Muscle of leg (tissue), 11 donors: ENCODE data around the gene PGAM1. TPM values are rescaled to one million over a fixed set of nuclear protein-coding genes. Genes with fewer than 3 reads are reported as not detected.
"Not testable (repeated sequence)": the region's sequence is repeated elsewhere in the genome, so short reads cannot be mapped to it uniquely, and the experiment has no call there.

Source experiments
- DNase-seq: peaks from one replicate; pipeline ENCODE4 v3.0.0; 2013
- H3K27ac ChIP-seq: one replicate; pipeline ENCODE4 v1.5.1; 2013; ENCODE audit warnings: mild to moderate bottlenecking, low read length, control low read depth
- H3K27me3 ChIP-seq: one replicate; pipeline ENCODE4 v1.6.1; 2013; ENCODE audit warnings: low read length; ENCODE audit not compliant: control insufficient read depth, insufficient read depth
- H3K36me3 ChIP-seq: one replicate; pipeline ENCODE4 v1.6.1; 2013; ENCODE audit warnings: low read length; ENCODE audit not compliant: control insufficient read depth, insufficient read depth
- H3K4me1 ChIP-seq: one replicate; pipeline ENCODE4 v1.6.1; 2013; ENCODE audit warnings: low read length; ENCODE audit not compliant: control insufficient read depth, insufficient read depth
- H3K4me3 ChIP-seq: one replicate; pipeline ENCODE4 v1.5.1; 2013; ENCODE audit warnings: low read length, control low read depth
- H3K9me3 ChIP-seq: replicated peaks from 2 replicates; pipeline ENCODE4 v1.6.1; 2013; ENCODE audit warnings: low read depth, low read length; ENCODE audit not compliant: control insufficient read depth
- WGBS: methylation state at CpG from one replicate; pipeline ENCODE4 v1.1.5; 2013; ENCODE audit warnings: missing lambda C conversion rate; ENCODE audit not compliant: insufficient coverage; 5-methylcytosine and 5-hydroxymethylcytosine counted together
- polyA plus RNA-seq, 8 donors: library from polyadenylated mRNA; unstranded; fragments of 120-200 nt; gene quantifications; one replicate each; pipeline versions ENCODE4 v1.2.1 to v1.2.3, GENCODE V29; 2013; ENCODE audit warnings: inconsistent platforms in 1 of 8, low replicate concordance in 1 of 8; ENCODE audit not compliant: insufficient read length in 8 of 8, insufficient read depth in 1 of 8
- total RNA-seq: library from RNA; stranded (reverse); fragments of 120-200 nt; gene quantifications from one replicate; pipeline ENCODE4 v1.2.4, GENCODE V29; 2013

PGAM1 gene
- total and polyA plus RNA-seq, 9 donors, result 102 to 160 (median 111) TPM

GRCh38 chr10:97466755-97467154 is 40.8 kb downstream of the PGAM1 start:
- no peak overlapping the region for H3K4me3 ChIP-seq
- WGBS, result no CpG with 5 or more reads among the region's 4 CpGs
- no peaks in the 10 kb centered on the region for H3K9me3 ChIP-seq
- no peak for DNase-seq
- no peaks in the 10 kb centered on the region for H3K27me3 ChIP-seq
- H3K27ac ChIP-seq, result no peak overlapping the region
- peaks cover 95% of the 10 kb centered on the region for H3K36me3 ChIP-seq
- H3K4me1 ChIP-seq, result no peaks in the 10 kb centered on the region

GRCh38 chr10:97468162-97468561 is 42.2 kb downstream of the PGAM1 start:
- Histone ChIP-seq H3K9me3 (no peaks in the 10 kb centered on the region), H3K27me3 (no peaks in the 10 kb centered on the region), H3K27ac (no peak overlapping the region), H3K4me3 (no peak overlapping the region), H3K4me1 (no peaks in the 10 kb centered on the region), H3K36me3 (peaks cover 90% of the 10 kb centered on the region)
- DNase-seq, result no peak
- 58% methylated on average over 2 of the region's 3 CpGs for WGBS

GRCh38 chr10:97468781-97469180 is 42.8 kb downstream of the PGAM1 start:
- H3K27me3 ChIP-seq, H3K27ac ChIP-seq, DNase-seq, H3K4me3 ChIP-seq, H3K9me3 ChIP-seq, H3K4me1 ChIP-seq: not testable (repeated sequence)
- H3K36me3 ChIP-seq, result peaks cover 86% of the 10 kb centered on the region
- 92% methylated on average over 11 of the region's 12 CpGs for WGBS

- H3K4me1 ChIP-seq, result no peaks in the 10 kb centered on the region
- H3K36me3 ChIP-seq, result peaks cover 72% of the 10 kb centered on the region
- DNase-seq, result no peak
- H3K27me3 ChIP-seq, result no peaks in the 10 kb centered on the region
- H3K4me3 ChIP-seq, result no peak overlapping the region
- no peak overlapping the region for H3K27ac ChIP-seq
- no CpG with 5 or more reads among the region's 4 CpGs for WGBS
- H3K9me3 ChIP-seq, result no peaks in the 10 kb centered on the region
Observed at GRCh38 chr10:97474918-97475317, 48.9 kb downstream of the PGAM1 start.

- H3K36me3 ChIP-seq, result peaks cover 74% of the 10 kb centered on the region
- WGBS, result no CpG with 5 or more reads among the region's 2 CpGs
Observed at GRCh38 chr10:97475936-97476594, 50.1 kb downstream of the PGAM1 start.

GRCh38 chr10:97479410-97479809 is 53.4 kb downstream of the PGAM1 start:
- H3K27ac ChIP-seq, H3K9me3 ChIP-seq, DNase-seq, H3K4me1 ChIP-seq, H3K4me3 ChIP-seq, H3K27me3 ChIP-seq: not testable (repeated sequence)
- peaks cover 68% of the 10 kb centered on the region for H3K36me3 ChIP-seq
- WGBS, result no CpG with 5 or more reads among the region's 4 CpGs

More at GRCh38 chr10:97475936-97476594, 50.1 kb downstream of the PGAM1 start:
- H3K9me3 ChIP-seq, result no peaks in the 10 kb centered on the region
- H3K27ac ChIP-seq, result no peak overlapping the region
- no peak overlapping the region for H3K4me3 ChIP-seq
- DNase-seq, result no peak
- no peaks in the 10 kb centered on the region for H3K4me1 ChIP-seq
- no peaks in the 10 kb centered on the region for H3K27me3 ChIP-seq

- no peaks in the 10 kb centered on the region for H3K9me3 ChIP-seq
- no peak for DNase-seq
- 83% methylated on average over 7 of the region's 9 CpGs for WGBS
- H3K4me3 ChIP-seq, result no peak overlapping the region
- no peak overlapping the region for H3K27ac ChIP-seq
- H3K27me3 ChIP-seq, result no peaks in the 10 kb centered on the region
- H3K4me1 ChIP-seq, result peaks cover 4% of the 10 kb centered on the region
- peaks cover 70% of the 10 kb centered on the region for H3K36me3 ChIP-seq
Observed at GRCh38 chr10:97479939-97480338, 53.9 kb downstream of the PGAM1 start.

GRCh38 chr10:97481071-97481470 is 55.1 kb downstream of the PGAM1 start:
- Histone ChIP-seq H3K4me1 (peaks cover 4% of the 10 kb centered on the region), H3K9me3 (no peaks in the 10 kb centered on the region), H3K36me3 (peaks cover 63% of the 10 kb centered on the region), H3K4me3 (no peak overlapping the region), H3K27ac (no peak overlapping the region), H3K27me3 (no peaks in the 10 kb centered on the region)
- WGBS, result 93% methylated on average over 2 of the region's 4 CpGs
- DNase-seq, result no peak

GRCh38 chr10:97482381-97482780 is 56.4 kb downstream of the PGAM1 start:
- Histone ChIP-seq H3K27ac (no peak overlapping the region), H3K27me3 (no peaks in the 10 kb centered on the region), H3K4me1 (peaks cover 4% of the 10 kb centered on the region), H3K4me3 (no peak overlapping the region), H3K36me3 (peaks cover 50% of the 10 kb centered on the region), H3K9me3 (no peaks in the 10 kb centered on the region)
- 80% methylated on average over 1 of the region's 1 CpG for whole genome bisulfite sequencing
- DNase-seq, result no peak
